Right ventricle myocardium superior (tissue), 1 donor: ENCODE measurements around the gene C5orf47. TPM values are rescaled to one million over a fixed set of nuclear protein-coding genes. Genes with fewer than 3 reads are reported as not detected.

Source experiments
- ATAC-seq: fragments of 200-7000 bp; cut with Tn5 transposase; one replicate; pipeline ENCODE4 v1.9.1; 2020; ENCODE audit warnings: mild to moderate bottlenecking; ENCODE audit not compliant: poor library complexity
- DNase-seq: peaks from one replicate; pipeline ENCODE4 v3.0.0-alpha.2; 2020
- intact Hi-C: fragments of 100-400 bp; cut with DNase I; formaldehyde crosslinking; loops from one replicate; pipeline ENCODE4 v1.11.2; 2022
- total RNA-seq: library from RNA; stranded (reverse); fragmentation: NEBNext Ultra II Directional; extraction: Animal tissue kit (Norgen Biotek cat#: 25700); gene quantifications from one replicate; pipeline ENCODE4 v1.2.1, GENCODE V29; 2021
- donor health status: DM: no; HTN: yes; CAD: no; lungs with severe emphysema.

C5orf47 gene
- total RNA-seq, 1 donor from 2014 or later, result not detected

- DNase-seq, result no peak
- no peak for ATAC-seq
- intact Hi-C loops, result no loop called here
These were observed 20.7 kb upstream of the C5orf47 start for GRCh38 chr5:173968154-173968797.

- intact Hi-C loops, result loop anchor here (5.0 kb wide), 2 partner anchors 82 to 202 kb away; partner anchors contain the start of gene CPEB4
- ATAC-seq, result no peak
- DNase-seq, result no peak
These were observed 19.6 kb upstream of the C5orf47 start for GRCh38 chr5:173969167-173970049.

GRCh38 chr5:173970878-173971650 lies 17.9 kb upstream of the C5orf47 start:
- no peak for ATAC-seq
- intact Hi-C loops, result loop anchor here (5.0 kb wide), 2 partner anchors 84 to 204 kb away; partner anchors contain the start of gene CPEB4
- DNase-seq, result no peak

GRCh38 chr5:173971681-173972345 lies 17.2 kb upstream of the C5orf47 start:
- DNase-seq (no peak), ATAC-seq (no peak)
- intact Hi-C loops, result loop anchor here (2.0 to 5.0 kb wide), 3 partner anchors 85 to 353 kb away; partner anchors contain the start of gene CPEB4

GRCh38 chr5:173972607-173972924 lies 16.4 kb upstream of the C5orf47 start:
- ATAC-seq (no peak), DNase-seq (no peak)
- intact Hi-C loops, result loop anchor here (2.0 to 5.0 kb wide), 3 partner anchors 85 to 354 kb away; partner anchors contain the start of gene CPEB4

- DNase-seq, result peak; percentile 82
- ATAC-seq, result peak; percentile 91
- intact Hi-C loops, result loop anchor here (2.0 to 5.0 kb wide), 3 partner anchors 86 to 354 kb away; partner anchors contain the start of gene CPEB4
These were observed 15.9 kb upstream of the C5orf47 start for GRCh38 chr5:173972925-173973615.

- ATAC-seq (peak; percentile 63), DNase-seq (peak; percentile 55)
- intact Hi-C loops, result loop anchor here (2.0 to 5.0 kb wide), 3 partner anchors 86 to 355 kb away; partner anchors contain the start of gene CPEB4
These were observed 15.4 kb upstream of the C5orf47 start for GRCh38 chr5:173973616-173973969.

GRCh38 chr5:173974688-173975239 lies 14.2 kb upstream of the C5orf47 start:
- no peak for ATAC-seq
- no peak for DNase-seq
- intact Hi-C loops, result loop anchor here (5.0 kb wide), 2 partner anchors 87 to 207 kb away; partner anchors contain the start of gene CPEB4

GRCh38 chr5:173981185-173981761 lies 7.7 kb upstream of the C5orf47 start:
- no peak for DNase-seq

GRCh38 chr5:173984218-173984617 lies 4.8 kb upstream of the C5orf47 start:
- peak; percentile 57 for ATAC-seq
- intact Hi-C loops, result no loop called here

More at GRCh38 chr5:173981185-173981761, 7.7 kb upstream of the C5orf47 start:
- ATAC-seq, result no peak
- intact Hi-C loops, result no loop called here

GRCh38 chr5:173989432-173990082 lies 587 bp downstream of the C5orf47 start:
- DNase-seq, result no peak
- no peak for ATAC-seq
- intact Hi-C loops, result no loop called here

More at GRCh38 chr5:173984218-173984617, 4.8 kb upstream of the C5orf47 start:
- no peak for DNase-seq

GRCh38 chr5:173997331-173997730 lies 8.4 kb downstream of the C5orf47 start:
- DNase-seq, result no peak
- intact Hi-C loops, result no loop called here
- ATAC-seq, result no peak

- no peak for DNase-seq
- intact Hi-C loops, result no loop called here
These were observed 9.6 kb downstream of the C5orf47 start for GRCh38 chr5:173998531-173998930.

GRCh38 chr5:174000076-174000475 lies 11.1 kb downstream of the C5orf47 start:
- DNase-seq (no peak), ATAC-seq (no peak)
- intact Hi-C loops, result no loop called here

More at GRCh38 chr5:173998531-173998930, 9.6 kb downstream of the C5orf47 start:
- no peak for ATAC-seq

GRCh38 chr5:174003795-174004194 lies 14.8 kb downstream of the C5orf47 start:
- intact Hi-C loops, result no loop called here
- DNase-seq (no peak), ATAC-seq (no peak)

- intact Hi-C loops, result no loop called here
- ATAC-seq (no peak), DNase-seq (no peak)
These were observed 20.0 kb downstream of the C5orf47 start for GRCh38 chr5:174008922-174009321.

- DNase-seq, result no peak
- intact Hi-C loops, result no loop called here
- ATAC-seq, result no peak
These were observed 21.4 kb downstream of the C5orf47 start for GRCh38 chr5:174010365-174010764.
